CD4-positive, alpha-beta T cell (primary cell): Measurements from ENCODE around the gene PDE3A. TPM values are rescaled to one million over a fixed set of nuclear protein-coding genes. Genes with fewer than 3 reads are reported as not detected.

Source experiments
- ATAC-seq: fragments of 200-7000 bp; cut with Tn5 transposase; one replicate; pipeline ENCODE4 v1.10.0; 2022; ENCODE audit warnings: mild to moderate bottlenecking; ENCODE audit not compliant: poor library complexity
- CTCF ChIA-PET: fragments of 350-600 bp; sonication (Branson Sonifier 250); formaldehyde crosslinking; loops from one replicate; lab custom pipeline; 2021; ENCODE audit warnings: antibody characterized with exemption, inconsistent platforms; lab: Charles Lee
- POLR2A ChIA-PET: fragments of 350-600 bp; sonication (Branson Sonifier 250); formaldehyde crosslinking; loops from one replicate; lab custom pipeline; 2021; ENCODE audit warnings: antibody characterized with exemption, inconsistent platforms; lab: Charles Lee
- DNase-seq, 14 experiments: peaks; one replicate each; pipeline ENCODE4 v3.0.0-alpha.2; 2013 to 2020; ENCODE audit warnings: mixed read lengths in 2 of 14
- H3K27ac ChIP-seq, 2 donors: one replicate each; pipeline versions ENCODE4 v1.5.1 to v1.7.0; 2013; ENCODE audit warnings: low read length in 2 of 2, low read depth in 1 of 2, mild to moderate bottlenecking in 1 of 2
- H3K27me3 ChIP-seq, 2 experiments: 1 replicate in 1 of 2; 2 replicates in 1 of 2; pipeline versions ENCODE4 v1.6.1 to v1.7.0; 2013; ENCODE audit warnings: low read length in 2 of 2, control low read depth in 1 of 2, mild to moderate bottlenecking in 1 of 2, moderate library complexity in 1 of 2; ENCODE audit not compliant: insufficient read depth in 2 of 2, control insufficient read depth in 1 of 2
- H3K36me3 ChIP-seq: one replicate; pipeline ENCODE4 v1.6.1; 2013; ENCODE audit warnings: low read length, control low read depth; ENCODE audit not compliant: insufficient read depth
- H3K4me1 ChIP-seq: one replicate; pipeline ENCODE4 v1.6.1; 2013; ENCODE audit warnings: low read length, control low read depth; ENCODE audit not compliant: insufficient read depth
- H3K4me3 ChIP-seq: one replicate; pipeline ENCODE4 v1.5.1; 2013; ENCODE audit warnings: mild to moderate bottlenecking, low read length, moderate library complexity
- H3K9me3 ChIP-seq, 2 experiments: 1 replicate in 1 of 2; 2 replicates in 1 of 2; pipeline versions ENCODE4 v1.6.1 to v1.7.0; 2013; ENCODE audit warnings: low read length in 2 of 2, mild to moderate bottlenecking in 2 of 2, control low read depth in 1 of 2, moderate library complexity in 1 of 2; ENCODE audit not compliant: control insufficient read depth in 1 of 2, insufficient read depth in 1 of 2
- H3K27ac Mint-ChIP-seq: one replicate; pipeline ENCODE4 v1.8.0; 2020; ENCODE audit warnings: mixed read lengths
- H3K27me3 Mint-ChIP-seq: one replicate; pipeline ENCODE4 v1.8.0; 2021; ENCODE audit warnings: mixed read lengths
- H3K36me3 Mint-ChIP-seq: one replicate; pipeline ENCODE4 v1.8.0; 2021; ENCODE audit warnings: low read depth, mixed read lengths
- H3K4me1 Mint-ChIP-seq: one replicate; pipeline ENCODE4 v1.8.0; 2021; ENCODE audit warnings: low read depth, mixed read lengths
- H3K4me3 Mint-ChIP-seq: one replicate; pipeline ENCODE4 v1.8.0; 2020; ENCODE audit warnings: mild to moderate bottlenecking, mixed read lengths
- H3K9me3 Mint-ChIP-seq: one replicate; pipeline ENCODE4 v1.8.0; 2020; ENCODE audit warnings: mixed read lengths
- intact Hi-C, 2 experiments: fragments of 100-400 bp; cut with DNase I in 1 of 2; cut with micrococcal nuclease in 1 of 2; formaldehyde crosslinking; loops; one replicate each; pipeline versions ENCODE4 v1.15.1 to v1.9.0; 2023 to 2025; cut with DNase I, micrococcal nuclease
- total RNA-seq, 174 experiments: library from RNA in 2 of 174; stranded (reverse) in 2 of 174; gene quantifications; one replicate each; pipeline ENCODE4 v1.2.3 and lab custom pipeline; 2021 to 2026
- TF ChIP-seq, protein P1 (sequence below): fragments of 200-600 bp; IDR thresholded peaks from one replicate; pipeline ENCODE4 v1.8.0; 2022; ENCODE audit warnings: antibody characterized with exemption, mild to moderate bottlenecking

Gene PDE3A
- total RNA-seq, 2 experiments from 2014 or later = not detected

DNA sequence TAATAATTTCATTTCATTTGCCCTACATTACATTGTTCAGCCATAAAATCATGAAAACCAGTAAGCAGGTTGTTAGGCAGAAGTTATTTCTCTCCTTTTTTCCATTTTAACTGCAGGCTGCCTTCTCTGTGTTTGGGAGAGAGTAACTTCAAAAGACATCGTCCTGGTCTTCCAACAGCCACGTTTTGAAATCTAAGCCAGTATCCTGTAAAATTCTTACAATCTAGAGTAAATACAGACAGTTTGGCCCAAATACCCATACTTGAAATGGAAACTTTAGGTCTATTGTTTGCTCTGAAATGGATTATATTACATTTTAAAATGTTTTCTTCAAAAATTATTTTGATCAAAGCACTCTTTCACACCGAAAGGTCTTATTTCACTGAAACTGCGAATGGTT lies 260.7 kb downstream of the PDE3A start:
- no peak for ATAC-seq
- ChIA-PET POLR2A (no interaction called here), CTCF (no interaction called here)
- Mint-ChIP-seq H3K4me3 (no peak overlapping the region), H3K4me1 (no peaks in the 10 kb centered on the region), H3K9me3 (no peaks in the 10 kb centered on the region), H3K27me3 (no peaks in the 10 kb centered on the region), H3K36me3 (no peaks in the 10 kb centered on the region), H3K27ac (no peak overlapping the region)
- TF ChIP-seq, protein P1, sequence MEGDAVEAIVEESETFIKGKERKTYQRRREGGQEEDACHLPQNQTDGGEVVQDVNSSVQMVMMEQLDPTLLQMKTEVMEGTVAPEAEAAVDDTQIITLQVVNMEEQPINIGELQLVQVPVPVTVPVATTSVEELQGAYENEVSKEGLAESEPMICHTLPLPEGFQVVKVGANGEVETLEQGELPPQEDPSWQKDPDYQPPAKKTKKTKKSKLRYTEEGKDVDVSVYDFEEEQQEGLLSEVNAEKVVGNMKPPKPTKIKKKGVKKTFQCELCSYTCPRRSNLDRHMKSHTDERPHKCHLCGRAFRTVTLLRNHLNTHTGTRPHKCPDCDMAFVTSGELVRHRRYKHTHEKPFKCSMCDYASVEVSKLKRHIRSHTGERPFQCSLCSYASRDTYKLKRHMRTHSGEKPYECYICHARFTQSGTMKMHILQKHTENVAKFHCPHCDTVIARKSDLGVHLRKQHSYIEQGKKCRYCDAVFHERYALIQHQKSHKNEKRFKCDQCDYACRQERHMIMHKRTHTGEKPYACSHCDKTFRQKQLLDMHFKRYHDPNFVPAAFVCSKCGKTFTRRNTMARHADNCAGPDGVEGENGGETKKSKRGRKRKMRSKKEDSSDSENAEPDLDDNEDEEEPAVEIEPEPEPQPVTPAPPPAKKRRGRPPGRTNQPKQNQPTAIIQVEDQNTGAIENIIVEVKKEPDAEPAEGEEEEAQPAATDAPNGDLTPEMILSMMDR = no peak
- H3K27ac ChIP-seq = no peak overlapping the region
- no peak for DNase-seq
- H3K9me3 ChIP-seq = no peaks in the 10 kb centered on the region
- H3K27me3 ChIP-seq = no peaks in the 10 kb centered on the region
- H3K4me3 ChIP-seq = no peak overlapping the region
- no peaks in the 10 kb centered on the region for H3K4me1 ChIP-seq
- no peaks in the 10 kb centered on the region for H3K36me3 ChIP-seq
- intact Hi-C loops = no loop called here

DNA sequence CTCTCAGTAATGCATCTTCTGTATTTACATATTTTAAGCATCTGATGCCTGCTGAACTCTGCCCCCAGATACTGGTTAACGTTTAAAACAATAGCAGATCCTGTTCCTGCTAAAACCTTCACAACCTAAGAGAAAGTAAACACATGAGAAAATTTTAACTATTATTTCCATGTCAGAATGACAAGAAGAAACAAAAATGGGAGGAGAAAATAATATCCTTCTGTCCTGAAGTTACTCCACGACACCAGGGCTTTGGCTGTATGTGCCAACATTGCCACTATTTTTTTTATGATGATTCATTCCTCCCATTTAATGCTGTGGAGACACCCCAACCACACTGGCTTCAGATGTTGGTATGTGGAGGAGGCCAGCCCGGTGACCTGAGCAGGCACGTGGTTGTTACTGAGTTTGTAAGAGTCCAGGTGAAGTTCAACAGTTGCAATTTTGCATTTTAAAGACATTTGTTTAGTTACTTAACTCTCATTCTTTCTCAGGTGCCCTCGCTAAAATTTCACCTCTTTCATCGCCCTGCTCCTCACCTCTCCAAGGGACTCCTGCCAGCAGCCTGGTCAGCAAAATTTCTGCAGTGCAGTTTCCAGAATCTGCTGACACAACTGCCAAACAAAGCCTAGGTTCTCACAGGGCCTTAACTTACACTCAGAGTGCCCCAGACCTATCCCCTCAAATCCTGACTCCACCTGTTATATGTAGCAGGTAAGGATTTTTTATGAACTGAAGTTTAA lies 261.2 kb downstream of the PDE3A start:
- no peaks in the 10 kb centered on the region for H3K4me1 Mint-ChIP-seq
- CTCF ChIA-PET = no interaction called here

DNA sequence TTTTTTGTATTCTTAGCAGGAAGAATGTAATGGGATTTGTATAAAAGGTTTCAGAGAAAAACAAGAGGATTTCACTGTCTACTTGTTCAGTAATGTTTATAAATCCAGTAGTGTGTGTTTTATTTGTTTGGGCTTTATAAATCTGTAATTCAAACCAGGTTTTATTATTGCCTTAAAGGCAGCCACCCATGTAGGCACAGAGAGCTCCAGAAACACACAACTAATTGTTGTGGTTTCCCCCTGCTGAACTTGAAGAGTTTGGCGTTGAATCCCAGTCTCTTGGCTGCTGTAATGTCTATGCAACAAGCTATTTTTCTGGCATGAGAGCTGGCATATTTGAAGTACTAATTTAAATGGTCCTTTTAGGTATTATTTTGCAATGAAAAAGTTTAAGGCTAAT lies 263.4 kb downstream of the PDE3A start:
- H3K4me1 ChIP-seq = no peaks in the 10 kb centered on the region
- no peaks in the 10 kb centered on the region for H3K4me1 Mint-ChIP-seq
- H3K27ac ChIP-seq = no peak overlapping the region
- no peaks in the 10 kb centered on the region for H3K9me3 Mint-ChIP-seq
- no peaks in the 10 kb centered on the region for H3K36me3 Mint-ChIP-seq
- H3K9me3 ChIP-seq = no peaks in the 10 kb centered on the region
- no peaks in the 10 kb centered on the region for H3K27me3 ChIP-seq
- H3K4me3 Mint-ChIP-seq = no peak overlapping the region
- no peaks in the 10 kb centered on the region for H3K27me3 Mint-ChIP-seq
- no peaks in the 10 kb centered on the region for H3K36me3 ChIP-seq
- H3K27ac Mint-ChIP-seq = no peak overlapping the region
- CTCF ChIA-PET = no interaction called here
- intact Hi-C loops = no loop called here
- ATAC-seq (no peak), DNase-seq (no peak)
- POLR2A ChIA-PET = no interaction called here
- no peak overlapping the region for H3K4me3 ChIP-seq
- TF ChIP-seq, protein P1 = no peak

More for the DNA sequence above, 261.2 kb downstream of the PDE3A start:
- Mint-ChIP-seq H3K27ac (no peak overlapping the region), H3K36me3 (no peaks in the 10 kb centered on the region), H3K27me3 (no peaks in the 10 kb centered on the region), H3K4me3 (no peak overlapping the region), H3K9me3 (no peaks in the 10 kb centered on the region)
- POLR2A ChIA-PET = no interaction called here
- TF ChIP-seq, protein P1 = no peak
- H3K27ac ChIP-seq = no peak overlapping the region
- DNase-seq = no peak
- no peaks in the 10 kb centered on the region for H3K4me1 ChIP-seq
- H3K27me3 ChIP-seq = no peaks in the 10 kb centered on the region
- intact Hi-C loops = no loop called here
- no peaks in the 10 kb centered on the region for H3K36me3 ChIP-seq
- no peak for ATAC-seq
- H3K4me3 ChIP-seq = no peak overlapping the region
- no peaks in the 10 kb centered on the region for H3K9me3 ChIP-seq
